Activated naive CD4-positive, alpha-beta T cell treated with anti-CD3 and anti-CD28 coated beads, Interleukin-2, amount 50 U/mL, for 16 hours (primary cell): ENCODE results near the gene ANO2.

Source experiments
- DNase-seq: peaks from one replicate; pipeline ENCODE4 v3.0.0-alpha.2; 2020

Gene ANO2

GRCh38 chr12:5524769-5525436 lies 420.2 kb downstream of the ANO2 start:
- DNase-seq, result no peak

GRCh38 chr12:5524116-5524768 lies 420.8 kb downstream of the ANO2 start:
- DNase-seq, result no peak

- no peak for DNase-seq
Measured at GRCh38 chr12:5523396-5524115, 421.5 kb downstream of the ANO2 start.

- DNase-seq, result no peak
Measured at GRCh38 chr12:5522432-5523335, 422.4 kb downstream of the ANO2 start.

GRCh38 chr12:5521456-5522325 lies 423.4 kb downstream of the ANO2 start:
- no peak for DNase-seq

- DNase-seq, result no peak
Measured at GRCh38 chr12:5520831-5521230, 424.2 kb downstream of the ANO2 start.

- DNase-seq, result no peak
Measured at GRCh38 chr12:5520037-5520436, 425.0 kb downstream of the ANO2 start.

GRCh38 chr12:5518584-5519365 lies 426.3 kb downstream of the ANO2 start:
- no peak for DNase-seq

- DNase-seq, result no peak
Measured at GRCh38 chr12:5516371-5517241, 428.5 kb downstream of the ANO2 start.

- no peak for DNase-seq
Measured at GRCh38 chr12:5515458-5515857, 429.6 kb downstream of the ANO2 start.

- no peak for DNase-seq
Measured at GRCh38 chr12:5514545-5514944, 430.5 kb downstream of the ANO2 start.

GRCh38 chr12:5514016-5514415 lies 431.0 kb downstream of the ANO2 start:
- DNase-seq, result no peak

- DNase-seq, result no peak
Measured at GRCh38 chr12:5513406-5513805, 431.7 kb downstream of the ANO2 start.
